Activated CD4-positive, alpha-beta memory T cell treated with anti-CD3 and anti-CD28 coated beads for 36 hours (primary cell): ENCODE data around the gene EHBP1. TPM values are rescaled to one million over a fixed set of nuclear protein-coding genes. Genes with fewer than 3 reads are reported as not detected.
A peak's percentile ranks its signal among the peaks of the same experiment; 100 is the strongest.

ENCODE experiments used
- CTCF ChIA-PET: fragments of 350-600 bp; sonication (Branson Sonifier 250); formaldehyde crosslinking; loops from one replicate; lab custom pipeline; 2021; ENCODE audit warnings: antibody characterized with exemption, inconsistent platforms; lab: Charles Lee
- POLR2A ChIA-PET: fragments of 350-600 bp; sonication (Branson Sonifier 250); formaldehyde crosslinking; loops from one replicate; lab custom pipeline; 2021; ENCODE audit warnings: antibody characterized with exemption; lab: Charles Lee
- DNase-seq: peaks from one replicate; pipeline ENCODE4 v3.0.0-alpha.2; 2020
- H3K27ac Mint-ChIP-seq: one replicate; pipeline ENCODE4 v1.8.0; 2021; ENCODE audit warnings: mixed read lengths
- H3K27me3 Mint-ChIP-seq: one replicate; pipeline ENCODE4 v1.8.0; 2021; ENCODE audit warnings: mixed read lengths
- H3K36me3 Mint-ChIP-seq: one replicate; pipeline ENCODE4 v1.8.0; 2021; ENCODE audit warnings: mixed read lengths
- H3K4me1 Mint-ChIP-seq: one replicate; pipeline ENCODE4 v1.8.0; 2021; ENCODE audit warnings: low read depth, mixed read lengths
- H3K4me3 Mint-ChIP-seq: one replicate; pipeline ENCODE4 v1.8.0; 2021; ENCODE audit warnings: mild to moderate bottlenecking, mixed read lengths
- H3K9me3 Mint-ChIP-seq: one replicate; pipeline ENCODE4 v1.8.0; 2021; ENCODE audit warnings: mixed read lengths
- intact Hi-C: fragments of 100-400 bp; cut with micrococcal nuclease; formaldehyde crosslinking; loops from one replicate; pipeline ENCODE4 v1.15.1; 2023
- total RNA-seq, 2 experiments: library from RNA; stranded (reverse); gene quantifications; one replicate each; pipeline ENCODE4 v1.2.3, GENCODE V29; 2021

The EHBP1 gene
- 10 to 100 TPM; 23.5 to 23.6 TPM for total RNA-seq

DNA sequence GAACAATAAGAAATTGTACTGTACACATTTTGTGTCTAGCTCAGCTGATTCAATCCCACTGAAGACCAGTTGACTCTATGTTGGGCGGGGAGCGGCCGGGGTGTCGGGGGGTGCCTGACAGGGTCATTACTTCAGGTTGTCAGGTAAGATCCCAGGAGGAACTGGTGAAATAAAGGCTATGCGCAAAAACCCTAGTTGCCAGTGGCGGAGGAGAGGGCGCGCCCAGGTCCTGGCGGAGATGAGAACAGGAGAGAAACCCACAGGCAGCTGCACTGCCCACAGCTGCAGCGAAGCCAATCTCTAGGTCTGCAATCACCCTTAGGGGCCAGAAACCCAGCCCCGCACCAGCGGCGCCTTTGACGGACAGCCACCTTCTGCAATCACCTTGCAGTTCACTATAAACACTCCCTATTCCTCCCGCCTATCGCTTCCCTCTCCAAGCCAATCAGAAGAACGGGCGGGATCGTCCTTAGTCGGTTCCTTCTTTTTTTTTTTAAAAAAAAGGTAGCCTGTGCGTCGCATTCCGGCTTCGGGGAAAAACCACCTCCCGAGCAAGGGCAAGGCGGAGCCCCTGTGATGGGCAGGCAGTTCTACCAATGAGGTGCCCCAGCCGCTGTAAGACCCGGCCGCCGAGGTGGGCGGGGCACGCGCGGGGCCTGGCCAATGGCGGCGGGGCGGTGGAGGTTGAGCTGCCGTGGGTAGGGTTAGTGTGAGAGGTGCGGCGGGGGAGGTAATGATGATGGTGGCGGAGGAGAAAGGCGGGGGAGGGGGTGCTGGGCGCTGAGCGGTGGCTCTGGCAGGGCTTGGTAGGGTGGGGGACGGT lies at the start of gene EHBP1:
TSS of gene EHBP1 (plus strand) at position 707 of the 823 bp plus-strand sequence. CDS start 1,479 bp downstream, outside the sequence.
- Mint-ChIP-seq H3K4me1 (peaks cover 28% of the 10 kb centered on the region), H3K36me3 (peaks cover 9% of the 10 kb centered on the region), H3K27me3 (no peaks in the 10 kb centered on the region), H3K27ac (peak within 1 kb of the TSS; percentile 74), H3K4me3 (peak within 1 kb of the TSS; percentile 76), H3K9me3 (no peaks in the 10 kb centered on the region)
- DNase-seq = peak; percentile 98
- CTCF ChIA-PET = interaction anchor here (1.2 kb wide), 1 partner anchor 19 kb away, joined by 3 read pairs; no protein-coding TSS in a partner anchor
- POLR2A ChIA-PET = no interaction called here
- intact Hi-C loops = loop anchor here (1.0 to 10.0 kb wide), 9 partner anchors 198 to 1233 kb away; partner anchors contain the start of genes MDH1, OTX1, TMEM17 and UGP2

- Mint-ChIP-seq H3K9me3 (no peaks in the 10 kb centered on the region), H3K4me3 (no peak overlapping the region), H3K27ac (no peak overlapping the region), H3K36me3 (no peaks in the 10 kb centered on the region), H3K27me3 (no peaks in the 10 kb centered on the region), H3K4me1 (peaks cover 5% of the 10 kb centered on the region)
- ChIA-PET CTCF (no interaction called here), POLR2A (no interaction called here)
- no peak for DNase-seq
- intact Hi-C loops = no loop called here
These were observed 47.7 kb upstream of the EHBP1 start for GRCh38 chr2:62657783-62658182.

DNA sequence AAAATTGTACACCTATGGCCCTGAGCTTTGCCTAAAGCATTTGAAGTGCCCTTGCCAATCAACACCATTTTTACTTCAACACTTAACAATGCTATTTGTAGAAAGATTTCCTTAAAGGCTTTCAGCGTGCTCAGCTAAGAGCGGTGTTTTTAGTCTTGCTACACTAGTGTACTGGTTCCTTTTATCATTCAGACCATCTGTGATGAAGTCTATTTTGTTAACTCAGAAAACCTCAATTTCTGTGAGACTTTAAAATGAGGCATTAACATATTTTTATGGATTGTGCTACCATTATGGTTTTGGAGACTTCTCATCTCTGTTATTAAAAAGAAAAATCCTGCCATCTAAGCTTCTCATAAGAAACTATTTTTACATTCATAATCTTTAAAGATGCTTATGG lies 46.6 kb upstream of the EHBP1 start:
- CTCF ChIA-PET = no interaction called here
- POLR2A ChIA-PET = no interaction called here
- H3K9me3 Mint-ChIP-seq = no peaks in the 10 kb centered on the region
- peaks cover 5% of the 10 kb centered on the region for H3K4me1 Mint-ChIP-seq
- H3K27ac Mint-ChIP-seq = no peak overlapping the region
- intact Hi-C loops = no loop called here
- no peak overlapping the region for H3K4me3 Mint-ChIP-seq
- no peaks in the 10 kb centered on the region for H3K27me3 Mint-ChIP-seq
- no peak for DNase-seq
- H3K36me3 Mint-ChIP-seq = no peaks in the 10 kb centered on the region

GRCh38 chr2:62660087-62660486 lies 45.4 kb upstream of the EHBP1 start:
- CTCF ChIA-PET = no interaction called here
- Mint-ChIP-seq H3K36me3 (no peaks in the 10 kb centered on the region), H3K4me1 (peaks cover 5% of the 10 kb centered on the region), H3K27me3 (peaks cover 1% of the 10 kb centered on the region), H3K27ac (no peak overlapping the region), H3K4me3 (no peak overlapping the region), H3K9me3 (no peaks in the 10 kb centered on the region)
- POLR2A ChIA-PET = no interaction called here
- no peak for DNase-seq
- intact Hi-C loops = no loop called here

DNA sequence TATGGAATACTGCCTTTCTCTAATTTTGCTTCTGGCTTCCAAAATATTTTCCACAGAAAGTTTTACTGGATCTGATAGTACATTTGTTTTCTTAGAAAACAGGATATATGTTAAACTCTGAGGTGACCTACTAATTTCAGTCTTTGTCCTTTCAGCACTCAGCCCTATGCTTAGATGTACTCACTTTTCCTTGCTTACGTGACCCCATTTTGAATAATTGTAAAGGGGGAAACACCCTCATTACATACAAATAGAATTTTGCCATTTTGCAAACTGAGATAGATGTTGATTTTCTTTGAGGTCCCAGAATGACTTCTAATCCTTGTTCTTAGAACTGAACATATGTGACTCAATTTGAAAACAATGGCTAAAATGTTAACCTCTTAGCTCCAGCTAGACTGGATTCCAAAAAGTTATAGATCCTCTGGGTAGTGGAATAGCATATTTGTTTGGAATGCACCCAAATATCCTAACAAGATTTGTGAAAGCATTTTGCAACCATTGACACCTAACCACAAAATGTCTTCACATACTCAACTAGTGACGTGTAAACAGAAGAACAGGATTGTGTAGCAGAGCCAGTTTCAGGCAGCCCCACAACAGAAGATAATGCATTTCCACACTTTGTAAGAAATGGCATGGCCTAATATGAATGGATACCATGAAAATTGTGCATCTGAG lies 44.8 kb upstream of the EHBP1 start:
- intact Hi-C loops = no loop called here
- Mint-ChIP-seq H3K4me3 (no peak overlapping the region), H3K27ac (no peak overlapping the region), H3K4me1 (peaks cover 5% of the 10 kb centered on the region), H3K9me3 (no peaks in the 10 kb centered on the region), H3K36me3 (no peaks in the 10 kb centered on the region), H3K27me3 (peaks cover 1% of the 10 kb centered on the region)
- POLR2A ChIA-PET = no interaction called here
- CTCF ChIA-PET = no interaction called here
- no peak for DNase-seq

DNA sequence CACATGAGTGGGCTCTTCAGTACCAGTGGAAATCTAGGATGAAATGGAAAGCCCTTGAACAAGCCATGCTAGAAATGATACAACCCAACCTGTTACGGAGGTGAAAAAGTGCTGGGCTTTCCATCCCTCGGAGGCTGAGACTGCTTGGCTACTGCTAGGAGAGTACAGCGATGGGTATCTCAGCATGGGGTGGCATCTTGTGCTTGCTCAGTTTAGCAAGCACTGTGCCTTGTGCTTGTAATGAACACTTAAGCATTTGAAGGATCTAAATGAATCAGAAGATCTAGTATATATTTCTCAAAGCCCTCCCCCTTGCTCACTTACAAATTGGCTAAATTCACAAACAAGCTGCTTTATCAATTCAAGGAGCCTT lies 44.3 kb upstream of the EHBP1 start:
- intact Hi-C loops = no loop called here
- no peaks in the 10 kb centered on the region for H3K36me3 Mint-ChIP-seq
- no peaks in the 10 kb centered on the region for H3K9me3 Mint-ChIP-seq
- H3K27ac Mint-ChIP-seq = no peak overlapping the region
- ChIA-PET POLR2A (no interaction called here), CTCF (no interaction called here)
- peaks cover 1% of the 10 kb centered on the region for H3K27me3 Mint-ChIP-seq
- no peak for DNase-seq
- H3K4me1 Mint-ChIP-seq = peaks cover 5% of the 10 kb centered on the region
- H3K4me3 Mint-ChIP-seq = no peak overlapping the region

DNA sequence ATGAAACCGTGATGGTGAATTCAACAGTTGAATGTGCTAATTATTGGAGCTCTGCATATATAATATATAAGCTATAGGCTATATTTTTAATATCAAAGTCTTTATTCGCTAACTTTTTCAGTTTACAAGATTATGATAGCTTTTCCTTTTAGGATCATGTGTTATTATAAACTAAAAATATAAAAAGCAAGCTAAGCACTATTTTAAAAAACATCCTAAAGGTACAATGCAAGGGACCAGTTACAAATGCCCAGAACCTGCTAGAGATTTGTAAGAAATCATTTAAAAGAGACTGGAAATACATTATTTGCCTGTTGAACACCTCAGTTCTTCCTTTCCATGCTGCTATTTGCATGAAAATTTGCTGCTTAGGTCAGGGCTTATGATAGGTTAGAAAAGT lies 43.4 kb upstream of the EHBP1 start:
- ChIA-PET POLR2A (no interaction called here), CTCF (no interaction called here)
- Mint-ChIP-seq H3K27me3 (peaks cover 1% of the 10 kb centered on the region), H3K4me1 (peaks cover 5% of the 10 kb centered on the region), H3K27ac (no peak overlapping the region), H3K36me3 (no peaks in the 10 kb centered on the region), H3K9me3 (no peaks in the 10 kb centered on the region), H3K4me3 (no peak overlapping the region)
- intact Hi-C loops = no loop called here
- no peak for DNase-seq

DNA sequence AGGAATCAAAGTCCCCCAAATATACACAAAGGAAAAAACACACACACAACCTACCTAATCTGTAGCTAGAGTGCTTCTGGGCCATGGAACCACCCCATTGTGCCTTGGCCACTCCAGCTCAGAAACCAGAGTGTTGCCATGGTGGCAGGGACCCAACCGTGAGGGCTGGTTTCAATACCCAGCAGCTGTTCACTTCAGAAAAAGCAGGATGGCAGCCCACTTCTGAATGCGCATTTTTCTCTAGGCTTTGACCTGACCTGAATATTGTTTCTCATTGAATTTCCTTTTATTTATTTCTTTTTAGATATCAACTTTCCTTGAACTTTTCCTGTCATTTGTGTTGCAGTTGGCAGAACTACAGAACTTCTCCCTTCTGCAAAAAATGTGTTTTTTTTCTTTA lies 43.0 kb upstream of the EHBP1 start:
- H3K4me1 Mint-ChIP-seq = peaks cover 5% of the 10 kb centered on the region
- no peak for DNase-seq
- ChIA-PET POLR2A (no interaction called here), CTCF (no interaction called here)
- no peaks in the 10 kb centered on the region for H3K36me3 Mint-ChIP-seq
- no peak overlapping the region for H3K4me3 Mint-ChIP-seq
- no peak overlapping the region for H3K27ac Mint-ChIP-seq
- intact Hi-C loops = no loop called here
- H3K9me3 Mint-ChIP-seq = no peaks in the 10 kb centered on the region
- H3K27me3 Mint-ChIP-seq = peaks cover 1% of the 10 kb centered on the region

DNA sequence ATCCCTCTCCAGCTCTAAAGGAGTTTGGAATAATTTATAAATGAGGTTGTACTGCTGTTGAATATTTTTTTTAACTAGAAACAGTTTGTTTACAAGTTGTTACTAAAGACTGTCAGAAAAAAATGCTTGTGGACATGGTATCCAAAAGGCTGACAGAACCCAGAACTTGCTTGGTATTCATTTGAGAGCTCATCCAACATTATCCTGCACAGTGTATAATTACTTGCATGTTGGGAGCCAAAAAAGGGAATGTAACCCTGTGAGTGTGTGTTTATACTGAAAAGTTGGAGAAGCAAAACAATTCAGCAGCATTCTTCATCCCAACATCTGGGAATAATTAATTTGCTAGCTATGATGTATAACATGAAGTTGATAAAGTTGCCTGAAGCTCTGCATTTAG lies 42.1 kb upstream of the EHBP1 start:
- Mint-ChIP-seq H3K27ac (no peak overlapping the region), H3K9me3 (no peaks in the 10 kb centered on the region), H3K4me1 (peaks cover 5% of the 10 kb centered on the region), H3K4me3 (no peak overlapping the region), H3K27me3 (peaks cover 1% of the 10 kb centered on the region), H3K36me3 (no peaks in the 10 kb centered on the region)
- ChIA-PET CTCF (interaction anchor here (0.6 kb wide), 1 partner anchor 112 kb away, joined by 3 read pairs; no protein-coding TSS in a partner anchor), POLR2A (no interaction called here)
- intact Hi-C loops = no loop called here
- no peak for DNase-seq

GRCh38 chr2:62663920-62664795 lies 41.4 kb upstream of the EHBP1 start:
- intact Hi-C loops = no loop called here
- POLR2A ChIA-PET = no interaction called here
- no peak for DNase-seq
- H3K27me3 Mint-ChIP-seq = peaks cover 1% of the 10 kb centered on the region
- peaks cover 5% of the 10 kb centered on the region for H3K4me1 Mint-ChIP-seq
- CTCF ChIA-PET = interaction anchor here (0.6 kb wide), 1 partner anchor 111 kb away, joined by 3 read pairs; no protein-coding TSS in a partner anchor
- H3K9me3 Mint-ChIP-seq = no peaks in the 10 kb centered on the region
- H3K27ac Mint-ChIP-seq = no peak overlapping the region
- H3K4me3 Mint-ChIP-seq = no peak overlapping the region
- no peaks in the 10 kb centered on the region for H3K36me3 Mint-ChIP-seq

- peaks cover 4% of the 10 kb centered on the region for H3K4me1 Mint-ChIP-seq
- no peak overlapping the region for H3K27ac Mint-ChIP-seq
- DNase-seq = no peak
- H3K27me3 Mint-ChIP-seq = peaks cover 1% of the 10 kb centered on the region
- POLR2A ChIA-PET = no interaction called here
- no peaks in the 10 kb centered on the region for H3K36me3 Mint-ChIP-seq
- no peak overlapping the region for H3K4me3 Mint-ChIP-seq
- CTCF ChIA-PET = no interaction called here
- intact Hi-C loops = no loop called here
- no peaks in the 10 kb centered on the region for H3K9me3 Mint-ChIP-seq
These were observed 40.1 kb upstream of the EHBP1 start for GRCh38 chr2:62665446-62665845.

GRCh38 chr2:62669180-62669579 lies 36.3 kb upstream of the EHBP1 start:
- H3K36me3 Mint-ChIP-seq = no peaks in the 10 kb centered on the region
- intact Hi-C loops = no loop called here
- CTCF ChIA-PET = no interaction called here
- no peak for DNase-seq
- H3K9me3 Mint-ChIP-seq = no peaks in the 10 kb centered on the region
- no peak overlapping the region for H3K4me3 Mint-ChIP-seq
- H3K27ac Mint-ChIP-seq = no peak overlapping the region
- no peaks in the 10 kb centered on the region for H3K27me3 Mint-ChIP-seq
- POLR2A ChIA-PET = no interaction called here
- no peaks in the 10 kb centered on the region for H3K4me1 Mint-ChIP-seq
